GM18499 (cell line): ENCODE results near the gene TSPAN6.

Experiments used
- ATAC-seq: cut with Tn5 transposase; IDR thresholded peaks from one replicate; pipeline ENCODE4 v1.9.1; 2021; ENCODE audit warnings: moderate number of reproducible peaks; ENCODE audit not compliant: insufficient read depth, unreplicated experiment

TSPAN6 gene, protein sequence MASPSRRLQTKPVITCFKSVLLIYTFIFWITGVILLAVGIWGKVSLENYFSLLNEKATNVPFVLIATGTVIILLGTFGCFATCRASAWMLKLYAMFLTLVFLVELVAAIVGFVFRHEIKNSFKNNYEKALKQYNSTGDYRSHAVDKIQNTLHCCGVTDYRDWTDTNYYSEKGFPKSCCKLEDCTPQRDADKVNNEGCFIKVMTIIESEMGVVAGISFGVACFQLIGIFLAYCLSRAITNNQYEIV

DNA sequence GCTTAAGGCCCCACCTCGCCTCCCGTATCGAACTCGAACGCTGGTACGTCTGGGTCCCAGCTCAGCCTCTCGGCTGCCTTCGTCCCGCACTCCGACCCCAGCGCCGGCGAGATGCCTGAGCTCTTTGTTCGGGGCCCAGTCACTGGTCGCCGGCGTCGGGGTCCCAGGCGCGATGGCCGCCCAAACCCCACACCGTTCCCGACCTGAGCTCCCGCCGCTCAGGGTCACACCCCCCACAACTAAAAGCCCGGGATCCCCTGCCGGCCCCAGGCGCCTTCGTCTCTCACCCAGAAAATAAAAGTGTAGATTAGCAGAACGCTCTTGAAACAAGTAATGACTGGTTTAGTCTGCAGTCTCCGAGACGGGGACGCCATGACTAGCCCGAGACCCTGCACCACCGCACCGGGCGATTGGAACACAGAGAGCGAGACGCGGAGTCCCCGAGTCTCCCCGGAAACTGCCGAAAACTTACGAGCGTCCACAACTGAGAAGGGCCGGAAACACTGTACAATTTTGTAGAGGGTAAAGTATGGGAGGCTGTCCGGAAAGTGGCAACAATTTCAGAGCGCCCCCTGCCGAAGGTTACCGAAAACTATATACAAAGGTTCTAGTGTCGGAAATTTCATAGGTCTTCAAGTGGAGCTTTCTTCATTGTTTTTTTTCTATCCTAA is at the start of gene TSPAN6:
TSPAN6 (minus strand) TSS at position 486 of the 671 bp plus-strand sequence; CDS start at position 374, 112 bp downstream.
- ATAC-seq = peak; percentile 70

DNA sequence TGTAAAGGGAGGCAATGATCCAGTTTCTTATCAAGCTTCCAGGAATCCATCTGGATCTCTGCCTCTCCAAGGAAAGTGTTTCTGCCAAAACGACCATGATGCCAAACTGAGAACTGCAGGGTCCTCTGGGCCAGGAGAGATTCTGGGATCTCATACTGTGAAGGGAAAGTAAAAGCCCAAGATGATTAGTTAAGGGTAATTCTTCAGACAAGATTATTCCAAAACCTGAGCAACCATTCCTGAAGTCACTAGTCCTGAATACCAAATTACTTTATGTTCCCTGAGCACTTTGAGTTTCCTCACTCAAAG is 49.3 kb upstream of the TSPAN6 start:
- ATAC-seq = no peak

DNA sequence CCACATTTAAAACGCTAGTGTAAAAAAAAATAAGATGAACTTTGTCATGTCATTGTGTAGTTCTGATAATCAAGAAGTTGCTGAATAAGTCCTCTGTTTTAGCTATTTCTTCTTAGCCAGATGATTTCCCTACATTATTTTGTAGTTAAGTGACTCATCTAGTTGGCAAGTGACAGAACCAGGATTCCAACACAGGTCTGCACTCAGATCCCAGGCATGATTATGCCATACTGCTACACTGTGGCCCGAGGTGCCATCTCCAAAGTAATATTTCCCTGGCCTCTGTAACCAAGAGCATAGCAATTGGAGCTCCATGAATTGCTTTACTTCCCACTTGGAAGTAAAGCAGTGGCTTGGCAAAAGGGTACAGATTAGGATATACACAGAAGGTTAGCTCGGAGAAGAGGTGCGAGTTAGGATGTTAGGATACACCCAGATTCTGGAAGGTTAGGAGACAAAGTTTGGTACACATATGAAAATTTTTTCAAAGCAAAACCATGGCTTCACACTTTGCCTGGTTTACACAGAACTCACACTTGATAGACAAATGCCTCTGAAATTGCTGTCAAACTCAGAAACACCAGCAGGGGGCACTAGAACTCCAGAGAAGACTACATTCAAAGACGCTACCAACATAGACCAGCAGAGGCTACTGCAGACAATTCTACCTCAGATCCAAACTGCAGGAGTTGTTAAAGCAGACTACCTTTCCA is 48.8 kb upstream of the TSPAN6 start:
- peak; percentile 54 for ATAC-seq

DNA sequence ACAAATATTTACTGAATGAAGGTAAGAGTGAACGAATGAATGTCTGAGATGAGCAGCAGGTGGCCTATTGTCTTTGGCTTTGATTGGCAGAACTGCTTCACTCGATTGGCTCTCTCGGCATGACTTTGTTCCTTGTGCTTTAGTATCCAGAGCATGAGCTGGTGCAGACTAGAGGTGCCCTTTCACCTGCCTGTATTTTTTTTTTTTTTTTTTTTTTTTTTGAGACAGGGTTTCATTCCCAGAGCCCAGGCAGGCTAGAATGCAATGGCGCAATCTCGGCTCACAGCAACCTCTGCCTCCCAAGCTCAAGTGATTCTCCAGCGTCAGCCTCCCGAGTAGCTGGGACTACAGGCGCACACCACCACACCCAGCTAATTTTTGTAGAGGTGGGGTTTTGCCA is 46.3 kb upstream of the TSPAN6 start:
- ATAC-seq = no peak

DNA sequence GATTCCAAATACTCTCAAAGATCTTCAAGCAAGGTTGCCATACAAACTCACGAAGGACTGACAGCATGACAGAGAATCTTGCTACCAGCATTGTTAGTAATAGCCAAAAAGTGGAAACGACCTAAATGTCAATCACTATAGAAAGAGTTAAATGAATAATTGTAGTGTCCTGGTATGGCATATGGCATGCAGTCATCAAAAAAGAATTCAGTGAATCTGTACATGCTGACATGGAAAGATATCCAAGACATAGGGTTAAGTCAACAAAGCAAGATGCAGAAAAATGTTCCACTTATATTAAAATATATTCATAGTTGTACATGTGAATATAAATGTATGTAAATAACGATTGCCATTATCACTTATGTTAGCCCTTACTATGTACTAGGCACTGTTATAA is 45.0 kb upstream of the TSPAN6 start:
- no peak for ATAC-seq

DNA sequence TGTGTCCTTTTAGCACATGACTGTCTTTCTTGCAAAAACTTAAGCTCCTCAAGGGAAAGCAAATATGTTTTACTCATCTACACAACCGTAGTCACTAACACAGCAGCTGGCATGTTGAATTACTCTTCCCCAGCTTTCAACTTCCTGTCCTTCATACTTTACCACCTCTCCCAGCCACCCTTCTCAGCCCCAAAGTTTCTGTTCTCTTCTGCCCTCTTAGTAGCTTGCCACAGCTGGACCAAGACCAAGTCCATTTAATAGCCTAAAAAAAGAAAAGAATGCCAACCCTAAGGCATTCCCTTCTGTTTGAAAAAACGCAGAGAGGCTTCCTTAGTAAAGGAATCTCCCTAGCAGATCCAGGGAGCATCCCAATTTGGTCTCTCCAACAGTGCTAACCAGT is 44.1 kb upstream of the TSPAN6 start:
- no peak for ATAC-seq

DNA sequence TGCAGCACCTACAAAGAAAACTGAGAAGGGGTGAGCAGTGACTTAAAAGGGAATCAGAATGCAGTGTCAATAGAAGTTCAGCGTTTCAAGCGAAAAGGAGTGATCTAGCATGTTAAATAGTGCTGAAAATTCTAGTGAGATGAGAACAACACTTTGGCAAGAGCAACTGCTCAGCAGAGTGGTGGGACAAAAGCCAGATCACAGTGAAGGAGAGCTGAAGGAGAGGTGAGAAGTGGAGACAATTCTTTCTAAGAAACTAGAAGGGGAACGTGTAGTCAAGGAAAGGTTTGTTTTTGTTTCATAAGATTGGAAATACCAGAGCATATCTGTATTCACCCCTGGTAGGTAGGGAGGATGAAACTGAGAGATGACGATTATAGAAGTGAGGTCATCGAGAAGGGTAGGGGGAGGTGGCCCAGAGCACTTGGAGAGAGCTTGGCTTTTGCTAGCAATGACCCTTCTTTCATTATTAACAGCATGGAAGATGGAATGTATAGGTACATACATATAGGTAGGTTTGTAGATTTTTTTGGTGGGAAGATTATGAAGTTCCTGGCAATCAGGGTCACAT is 41.1 kb upstream of the TSPAN6 start:
- no peak for ATAC-seq

DNA sequence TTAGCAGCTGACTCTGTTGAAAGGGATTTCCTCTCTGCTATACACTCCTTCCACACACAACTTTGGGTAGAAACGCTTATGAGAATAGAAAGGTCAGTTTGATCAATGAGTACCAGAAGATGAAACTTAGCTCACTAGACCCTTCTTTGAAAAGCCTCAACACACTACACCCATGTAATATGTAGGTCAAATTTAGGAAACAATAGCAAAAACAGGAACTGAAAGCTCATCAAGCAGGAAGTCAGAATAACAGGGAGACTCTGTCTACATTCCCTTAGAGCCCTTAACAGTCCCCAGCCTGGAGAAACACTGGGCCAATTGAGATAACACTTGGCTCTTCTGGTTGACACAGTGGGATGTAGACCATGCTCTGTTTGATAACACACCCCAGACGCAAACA is 38.1 kb upstream of the TSPAN6 start:
- no peak for ATAC-seq

DNA sequence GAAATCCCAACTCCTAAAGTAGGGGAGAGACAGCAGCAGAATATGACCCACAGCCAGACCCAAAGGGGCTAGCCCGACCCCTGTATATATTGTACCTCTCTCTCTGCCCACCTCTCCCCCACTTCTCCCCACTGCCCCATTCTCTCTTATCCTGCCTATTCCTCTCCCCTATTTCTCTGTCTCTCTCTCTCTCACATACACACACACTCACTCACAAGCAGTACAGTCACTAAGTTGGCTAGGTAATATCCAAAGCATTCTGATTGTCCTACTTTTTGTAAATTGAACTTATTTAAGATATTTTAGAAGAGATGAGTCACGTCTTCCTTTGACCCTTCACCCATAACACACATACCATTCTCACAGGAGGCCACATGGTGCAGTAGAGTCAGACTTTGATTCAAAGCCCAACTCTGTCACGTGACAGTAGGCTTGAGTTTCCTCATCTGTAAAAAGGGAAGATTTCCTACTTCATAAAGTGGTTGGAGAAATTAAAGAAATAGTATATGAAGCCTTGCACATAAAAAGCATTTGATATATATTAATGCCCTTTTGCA is 36.9 kb upstream of the TSPAN6 start:
- no peak for ATAC-seq

DNA sequence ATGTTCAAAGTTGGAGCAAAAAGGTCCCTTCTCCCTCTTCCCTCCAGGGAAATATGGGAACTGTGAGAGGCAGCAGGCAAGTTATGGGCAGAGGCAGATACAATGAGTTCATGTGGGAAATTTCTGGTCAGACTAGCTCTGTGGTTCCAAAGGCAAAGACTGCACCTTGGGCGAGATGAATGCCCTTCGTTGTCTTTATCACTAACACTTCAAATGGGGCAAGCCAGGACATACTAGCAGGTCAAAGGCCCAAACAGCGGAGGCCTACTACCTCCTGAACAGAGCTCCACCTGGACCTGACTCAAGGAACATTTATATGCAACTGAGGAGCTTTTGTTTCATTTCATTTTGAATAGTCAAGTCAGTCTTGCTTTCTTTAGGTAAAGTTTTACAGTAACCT is 36.4 kb upstream of the TSPAN6 start:
- ATAC-seq = no peak

DNA sequence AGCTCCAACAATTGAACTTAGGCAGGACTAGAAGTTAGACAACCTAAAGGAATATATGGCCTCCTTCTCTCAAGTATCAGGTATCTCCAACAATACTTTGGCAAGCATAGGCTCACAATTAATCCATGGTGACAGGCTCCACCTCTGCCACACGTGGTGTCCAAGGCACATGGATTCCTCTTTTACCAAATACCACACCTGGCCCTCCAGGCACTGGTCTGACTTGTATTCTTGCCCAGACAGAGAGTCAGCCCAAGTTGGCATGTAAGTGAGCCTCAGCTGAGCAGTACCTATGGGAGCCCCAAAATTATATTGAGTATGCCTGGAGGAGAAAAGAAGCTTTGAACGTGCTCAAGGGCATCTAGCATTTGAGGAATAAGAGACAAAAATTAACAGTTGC is 27.0 kb upstream of the TSPAN6 start:
- ATAC-seq = no peak

DNA sequence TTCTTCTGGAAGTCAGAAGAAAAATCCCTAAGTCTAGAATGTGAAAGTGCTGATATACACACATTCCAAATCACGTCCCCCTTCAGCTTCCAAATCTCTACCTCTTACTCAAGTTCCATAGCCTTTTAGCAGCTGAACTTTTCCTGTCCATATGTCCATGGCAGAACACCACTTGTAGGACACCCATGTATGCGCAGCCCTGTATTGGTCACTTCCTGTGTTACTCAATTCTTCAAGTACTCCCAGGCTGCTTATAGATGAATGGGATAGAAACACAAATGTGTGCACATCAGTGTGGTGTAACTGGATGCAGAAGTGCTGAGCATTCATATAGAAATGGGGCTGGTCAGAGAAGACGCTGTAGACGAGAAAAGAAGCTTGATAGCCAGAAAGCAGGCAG is 26.2 kb upstream of the TSPAN6 start:
- ATAC-seq = no peak

DNA sequence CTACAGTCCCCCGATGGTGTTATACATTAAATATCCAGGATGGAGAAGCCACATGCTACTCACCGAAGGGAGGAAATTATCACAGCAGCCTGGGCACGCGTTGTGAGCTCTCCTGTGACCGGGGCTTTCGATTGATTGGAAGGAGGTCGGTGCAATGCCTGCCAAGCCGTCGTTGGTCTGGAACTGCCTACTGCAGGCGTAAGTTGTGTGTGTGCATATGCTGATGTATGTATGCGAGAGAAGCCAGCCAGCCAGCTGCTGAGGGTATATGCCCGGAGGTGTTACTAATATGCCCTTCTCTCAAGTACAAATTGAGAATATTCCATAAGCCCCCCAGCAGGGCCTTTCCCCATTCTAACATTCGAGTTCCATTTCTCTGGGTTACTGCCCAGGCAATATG is 25.6 kb upstream of the TSPAN6 start:
- no peak for ATAC-seq

DNA sequence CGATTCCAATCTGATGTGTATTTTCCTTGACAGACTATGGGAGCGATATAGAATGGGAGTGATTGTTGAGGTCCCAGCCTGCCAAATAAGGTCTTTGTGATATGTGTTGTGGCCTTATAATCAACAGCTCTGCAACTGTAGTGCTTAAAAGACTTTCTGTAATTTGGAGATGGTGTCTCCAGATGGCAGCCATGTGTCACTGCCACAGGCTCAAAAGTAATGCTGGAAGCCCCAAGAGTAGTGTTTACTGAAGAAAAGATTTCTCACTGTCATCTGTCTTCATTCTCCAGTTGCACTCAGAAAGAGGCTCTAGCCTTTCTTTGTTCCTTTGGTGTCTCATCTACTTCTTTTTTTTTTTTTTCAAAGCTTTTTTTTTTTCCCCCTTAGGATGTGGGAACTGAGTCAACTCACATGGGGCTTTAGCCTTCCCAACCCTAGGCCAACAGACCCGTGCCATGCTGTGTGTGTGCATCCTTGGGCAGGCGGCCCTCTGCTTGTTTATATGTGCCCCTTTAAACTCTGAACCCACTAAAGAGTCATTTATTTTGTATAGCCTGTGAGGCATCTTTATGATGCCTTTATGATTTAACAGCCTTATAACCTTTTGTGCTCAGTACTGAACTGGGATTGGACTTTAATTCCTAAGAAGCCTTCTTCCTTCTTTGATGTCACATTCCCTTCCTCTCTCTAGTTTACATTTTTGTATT is 23.0 kb upstream of the TSPAN6 start:
- ATAC-seq = no peak

DNA sequence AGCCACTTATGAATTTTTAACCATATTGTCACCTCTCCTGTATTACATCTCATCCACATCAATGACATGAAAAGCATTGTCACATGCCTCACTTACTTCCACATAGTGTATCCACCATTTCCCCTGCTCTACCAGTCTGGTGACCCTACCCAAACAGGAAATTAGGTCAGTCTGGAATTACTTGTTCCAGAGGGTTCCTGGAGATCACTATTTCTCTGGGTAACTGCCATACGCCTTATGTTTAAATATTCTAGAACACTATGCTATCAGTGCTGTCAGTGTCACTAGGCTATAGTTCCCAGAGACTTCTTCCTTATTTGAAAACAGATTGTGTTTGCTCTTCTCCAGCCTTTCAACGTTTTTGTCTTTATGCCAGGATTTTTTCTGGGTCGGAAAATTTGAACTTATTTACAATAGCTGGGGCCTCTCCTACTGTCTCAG is 22.4 kb upstream of the TSPAN6 start:
- ATAC-seq = no peak

DNA sequence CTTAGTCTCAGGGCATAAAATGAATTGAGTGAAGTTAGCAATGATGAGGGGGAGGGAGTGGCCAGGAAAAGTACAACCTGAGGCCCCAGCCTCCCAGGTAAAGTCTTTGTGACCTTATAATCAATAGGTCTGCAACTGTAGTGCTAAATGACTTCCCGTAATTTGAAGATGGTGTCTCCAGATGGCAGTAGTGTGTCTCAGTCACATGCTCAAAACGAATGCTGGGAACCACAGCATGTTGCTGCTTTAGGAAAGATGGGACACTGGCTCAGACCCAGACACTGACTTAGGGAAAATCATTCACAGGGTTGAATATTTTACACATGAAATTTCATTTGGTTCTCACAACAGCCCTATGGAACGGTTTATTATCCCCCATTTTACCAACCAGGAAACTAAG is 17.7 kb upstream of the TSPAN6 start:
- ATAC-seq = no peak

DNA sequence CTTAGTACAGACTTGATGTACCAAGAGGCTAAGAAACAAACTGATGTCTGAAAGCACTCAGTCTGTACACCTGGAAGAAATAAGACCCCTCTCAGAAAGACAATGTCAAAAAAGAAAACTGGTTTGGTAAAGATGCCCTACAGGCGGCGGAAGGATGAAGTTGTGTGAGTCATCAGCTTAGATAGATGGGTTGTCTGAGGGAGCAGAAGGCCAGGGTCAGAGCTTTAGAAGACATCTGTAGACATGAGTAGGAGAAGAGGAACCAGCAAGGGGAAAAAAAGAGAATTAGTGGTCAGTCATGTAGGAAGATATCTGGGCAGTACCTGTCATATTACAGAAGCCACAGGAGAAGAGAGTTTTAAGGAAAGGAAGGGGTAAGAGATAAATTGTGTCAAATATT is 15.7 kb upstream of the TSPAN6 start:
- no peak for ATAC-seq

DNA sequence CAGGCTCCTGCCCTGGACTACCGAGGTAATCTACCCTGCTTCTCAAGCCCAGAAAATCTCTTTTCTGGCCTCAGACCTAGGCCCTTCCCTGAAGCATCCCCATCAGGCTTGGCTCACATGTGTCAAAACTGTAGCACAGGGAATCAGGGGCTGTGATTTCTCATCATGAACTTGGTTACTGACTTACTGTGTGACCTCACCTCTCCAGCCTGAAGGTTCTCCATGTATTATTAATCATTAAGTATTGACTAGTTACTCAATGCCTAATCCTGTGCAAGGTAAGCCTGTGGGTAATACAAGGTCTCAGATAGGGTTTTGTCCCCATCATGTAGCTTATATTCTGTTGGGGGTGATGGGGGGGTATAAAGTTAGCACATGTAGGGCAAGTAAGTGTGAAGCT is 14.2 kb upstream of the TSPAN6 start:
- no peak for ATAC-seq

DNA sequence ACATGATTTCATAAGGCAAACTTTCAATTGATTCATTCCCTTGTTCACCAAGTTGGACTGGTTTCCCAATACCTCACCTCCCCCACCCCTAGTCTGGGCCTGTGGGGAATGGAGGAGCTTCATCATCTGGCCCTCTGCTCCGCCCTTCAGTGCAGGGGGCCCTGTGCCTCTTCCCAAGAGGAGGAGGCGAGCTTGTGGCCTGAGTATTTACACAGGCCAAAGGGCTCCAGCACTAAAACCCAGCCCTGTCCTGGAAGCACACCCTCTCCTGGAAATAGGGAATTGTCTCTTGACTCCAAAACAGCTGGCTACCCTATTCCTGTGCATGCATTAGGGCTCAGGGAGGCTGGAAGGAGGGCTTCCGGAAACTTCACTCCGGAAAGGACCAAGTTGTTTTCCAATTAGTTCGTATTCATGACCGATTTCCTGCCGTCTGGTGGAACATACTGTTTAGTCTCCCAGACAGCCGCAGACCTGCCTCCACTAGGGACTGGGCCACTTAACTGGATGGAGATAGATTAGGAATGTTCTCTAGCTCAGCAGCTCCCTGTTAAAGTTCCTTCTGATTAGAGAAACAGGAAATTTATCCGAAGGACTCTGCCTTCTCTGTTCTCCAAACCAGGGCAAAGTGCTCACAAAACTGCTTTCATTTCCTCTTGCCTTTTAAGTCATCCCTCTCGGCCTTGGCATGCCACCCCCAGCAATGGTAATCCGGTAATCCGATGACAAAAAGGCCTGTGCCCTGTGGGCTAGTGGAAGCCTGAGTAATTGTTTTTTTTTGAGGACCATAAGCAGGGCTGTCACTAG is 13.1 kb upstream of the TSPAN6 start:
- no peak for ATAC-seq
